ENCODE measurements around the gene KLHL12. TPM values are rescaled to one million over a fixed set of nuclear protein-coding genes. Genes with fewer than 3 reads are reported as not detected.

KLHL12 gene
- polyA plus RNA-seq, 1 donor (not counting 4 experiments of a cell fraction or from before 2014, with no cell fraction given) = 32.3 TPM

DNA sequence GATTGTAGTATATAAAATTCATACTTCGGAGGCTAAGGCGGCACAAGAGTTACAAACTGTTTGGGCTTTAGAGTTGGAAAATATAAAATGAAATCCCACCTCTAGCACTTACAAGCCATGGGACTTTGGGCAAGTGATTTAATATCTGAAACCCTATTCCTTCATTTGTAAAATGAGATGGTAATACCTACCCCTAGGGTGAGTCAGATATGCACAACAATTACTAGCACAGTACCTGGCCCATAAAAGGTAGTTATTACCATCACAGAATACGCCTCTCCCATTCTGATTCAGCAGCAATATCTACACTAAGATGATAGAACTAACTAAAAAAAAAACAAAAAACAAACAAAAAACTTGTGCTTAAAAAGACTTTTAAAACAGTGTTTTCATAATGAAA is 3.5 kb downstream of the KLHL12 start:
- Histone ChIP-seq H3K9me3 (ENCODE audit: control insufficient read depth, low read depth, low read length) (no peaks in the 10 kb centered on the region), H3K4me2 (ENCODE audit: control insufficient read depth, extremely low read depth, insufficient read depth, low read depth, low read length) (no peak overlapping the region), H4K20me1 (ENCODE audit: control insufficient read depth, extremely low read depth, insufficient read depth, low read length) (no peaks in the 10 kb centered on the region), H3K4me3 (ENCODE audit: control insufficient read depth in 2 of 3, extremely low read depth in 1 of 3, insufficient read depth in 2 of 3, low read depth in 1 of 3, low read length in 3 of 3) (no peak overlapping the region), H3K27ac (ENCODE audit: control insufficient read depth, insufficient read depth, low read length) (no peak overlapping the region), H3K9me1 (ENCODE audit: control insufficient read depth, extremely low read depth, insufficient read depth, low read length) (no peaks in the 10 kb centered on the region), H3K9ac (ENCODE audit: control insufficient read depth, extremely low read depth, insufficient read depth, low read length) (no peak overlapping the region), H3K4me1 (ENCODE audit: control insufficient read depth, extremely low read depth, insufficient read depth, low read length) (peaks cover 3% of the 10 kb centered on the region), H3K36me3 (ENCODE audit: control insufficient read depth in 2 of 2, extremely low read depth in 1 of 2, insufficient read depth in 2 of 2, low read length in 2 of 2) (peaks cover 0 to 2% of the 10 kb centered on the region in 2 experiments), H2AFZ (ENCODE audit: control insufficient read depth, low read length) (no peak overlapping the region), H3K27me3 (ENCODE audit: control insufficient read depth, extremely low read depth, insufficient read depth, low read length) (no peaks in the 10 kb centered on the region), H3K79me2 (ENCODE audit: control insufficient read depth, insufficient read depth, low read length) (peaks cover 2% of the 10 kb centered on the region)
- DNase-seq (ENCODE audit: low read depth, low spot score) = no peak
- FAIRE-seq = no peak
- TF ChIP-seq EZH2 (IDR thresholded peaks at IDR 0.05; ENCODE audit: low read length) = no peak
- TF ChIP-seq, protein P1, sequence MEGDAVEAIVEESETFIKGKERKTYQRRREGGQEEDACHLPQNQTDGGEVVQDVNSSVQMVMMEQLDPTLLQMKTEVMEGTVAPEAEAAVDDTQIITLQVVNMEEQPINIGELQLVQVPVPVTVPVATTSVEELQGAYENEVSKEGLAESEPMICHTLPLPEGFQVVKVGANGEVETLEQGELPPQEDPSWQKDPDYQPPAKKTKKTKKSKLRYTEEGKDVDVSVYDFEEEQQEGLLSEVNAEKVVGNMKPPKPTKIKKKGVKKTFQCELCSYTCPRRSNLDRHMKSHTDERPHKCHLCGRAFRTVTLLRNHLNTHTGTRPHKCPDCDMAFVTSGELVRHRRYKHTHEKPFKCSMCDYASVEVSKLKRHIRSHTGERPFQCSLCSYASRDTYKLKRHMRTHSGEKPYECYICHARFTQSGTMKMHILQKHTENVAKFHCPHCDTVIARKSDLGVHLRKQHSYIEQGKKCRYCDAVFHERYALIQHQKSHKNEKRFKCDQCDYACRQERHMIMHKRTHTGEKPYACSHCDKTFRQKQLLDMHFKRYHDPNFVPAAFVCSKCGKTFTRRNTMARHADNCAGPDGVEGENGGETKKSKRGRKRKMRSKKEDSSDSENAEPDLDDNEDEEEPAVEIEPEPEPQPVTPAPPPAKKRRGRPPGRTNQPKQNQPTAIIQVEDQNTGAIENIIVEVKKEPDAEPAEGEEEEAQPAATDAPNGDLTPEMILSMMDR (optimal IDR thresholded peaks at IDR 0.05 in 1 of 3, IDR thresholded peaks at IDR 0.05 in 1 of 3, conservative IDR thresholded peaks at IDR 0.05 in 1 of 3; ENCODE audit: extremely low read depth in 1 of 3, insufficient read depth in 2 of 3, low read length in 3 of 3) = no peak
- dilution Hi-C loops (cut with MboI; ENCODE audit: extremely low pct_ligation_motif_present, low sequenced_read_pairs) = no loop called here

GRCh38 chr1:202919615-202920014 is 7.4 kb downstream of the KLHL12 start:
- DNase-seq (ENCODE audit: low read depth, low spot score) = no peak
- no peak for FAIRE-seq
- Histone ChIP-seq H3K27me3 (ENCODE audit: control insufficient read depth, extremely low read depth, insufficient read depth, low read length) (no peaks in the 10 kb centered on the region), H3K4me1 (ENCODE audit: control insufficient read depth, extremely low read depth, insufficient read depth, low read length) (no peaks in the 10 kb centered on the region), H3K9me1 (ENCODE audit: control insufficient read depth, extremely low read depth, insufficient read depth, low read length) (no peaks in the 10 kb centered on the region), H3K9ac (ENCODE audit: control insufficient read depth, extremely low read depth, insufficient read depth, low read length) (no peak overlapping the region), H3K36me3 (ENCODE audit: control insufficient read depth in 2 of 2, extremely low read depth in 1 of 2, insufficient read depth in 2 of 2, low read length in 2 of 2) (peaks cover 4 to 8% of the 10 kb centered on the region in 2 experiments), H3K9me3 (ENCODE audit: control insufficient read depth, low read depth, low read length) (no peaks in the 10 kb centered on the region), H3K27ac (ENCODE audit: control insufficient read depth, insufficient read depth, low read length) (no peak overlapping the region), H3K79me2 (ENCODE audit: control insufficient read depth, insufficient read depth, low read length) (no peaks in the 10 kb centered on the region), H2AFZ (ENCODE audit: control insufficient read depth, low read length) (no peak overlapping the region), H3K4me2 (ENCODE audit: control insufficient read depth, extremely low read depth, insufficient read depth, low read depth, low read length) (no peak overlapping the region), H3K4me3 (ENCODE audit: control insufficient read depth in 2 of 3, extremely low read depth in 1 of 3, insufficient read depth in 2 of 3, low read depth in 1 of 3, low read length in 3 of 3) (no peak overlapping the region), H4K20me1 (ENCODE audit: control insufficient read depth, extremely low read depth, insufficient read depth, low read length) (no peaks in the 10 kb centered on the region)
- TF ChIP-seq EZH2 (IDR thresholded peaks at IDR 0.05; ENCODE audit: low read length) = no peak
- TF ChIP-seq, protein P1 (optimal IDR thresholded peaks at IDR 0.05 in 1 of 3, IDR thresholded peaks at IDR 0.05 in 1 of 3, conservative IDR thresholded peaks at IDR 0.05 in 1 of 3; ENCODE audit: extremely low read depth in 1 of 3, insufficient read depth in 2 of 3, low read length in 3 of 3) = no peak
- dilution Hi-C loops (cut with MboI; ENCODE audit: extremely low pct_ligation_motif_present, low sequenced_read_pairs) = no loop called here
